HepG2 (cell line): Measurements from ENCODE around the gene PIEZO2. TPM values are rescaled to one million over a fixed set of nuclear protein-coding genes. Genes with fewer than 3 reads are reported as not detected.

Source experiments
- ATAC-seq: fragments of 200-7000 bp; cut with Tn5 transposase; 3 replicates; pipeline ENCODE4 v1.9.1; 2020; ENCODE audit warnings: mild to moderate bottlenecking, moderate library complexity
- BruUV-seq: library from RNA; stranded (reverse); fragments of 400-500 nt; replicated peaks from 2 replicates; lab custom pipeline; 2021; lab: Mats Ljungman, UMichigan
- CTCF ChIA-PET: fragments of 300-600 bp; formaldehyde crosslinking; extraction: SDS; loops from one replicate; lab custom pipeline; 2021; ENCODE audit warnings: low total read pairs, inconsistent platforms, low intra/inter-chr PET ratio; lab: Yijun Ruan, JAX
- POLR2A ChIA-PET: fragments of 350-600 bp; sonication (Branson Sonifier 250); formaldehyde crosslinking; loops from one replicate; lab custom pipeline; 2020; ENCODE audit warnings: antibody characterized with exemption, inconsistent platforms; lab: Yijun Ruan, JAX
- DNase-seq: peaks from one replicate; pipeline ENCODE4 v3.0.0-alpha.2; 2015; ENCODE audit warnings: low spot score
- FAIRE-seq: peaks from 3 replicates; lab custom pipeline; 2011; peaks lifted over from hg19 to GRCh38; lab: Jason Lieb, UNC
- H2AFZ ChIP-seq: one replicate; pipeline ENCODE4 v1.6.1; 2011; ENCODE audit warnings: low read length, inconsistent platforms
- H3K27ac ChIP-seq: fragments of 300-600 bp; 3 replicates; pipeline ENCODE4 v1.8.0; 2011; ENCODE audit warnings: mixed run types, mild to moderate bottlenecking, mixed read lengths, low read length, inconsistent platforms; ENCODE audit not compliant: insufficient read depth; ENCODE audit errors: extremely low read length
- H3K27me3 ChIP-seq, 2 experiments: fragments of 200-600 bp in 1 of 2; 2 replicates in 1 of 2; 3 replicates in 1 of 2; pipeline versions ENCODE4 v1.6.0 to v1.8.0; 2011; ENCODE audit warnings: low read length in 2 of 2, mild to moderate bottlenecking in 2 of 2, moderate library complexity in 2 of 2, inconsistent platforms in 1 of 2; ENCODE audit not compliant: insufficient read depth in 2 of 2, control insufficient read depth in 1 of 2
- H3K36me3 ChIP-seq, 2 experiments: fragments of 200-600 bp in 1 of 2; replicated peaks in 1 of 2; 2 replicates in 1 of 2; 3 replicates in 1 of 2; pipeline versions ENCODE4 v1.5.1 to v1.8.0; 2011; ENCODE audit warnings: low read length in 2 of 2, inconsistent platforms in 1 of 2; ENCODE audit not compliant: insufficient read depth in 2 of 2, control insufficient read depth in 1 of 2
- H3K4me1 ChIP-seq: 2 replicates; pipeline ENCODE4 v1.5.1; 2012; ENCODE audit warnings: low read length, inconsistent platforms; ENCODE audit not compliant: insufficient read depth
- H3K4me2 ChIP-seq: 2 replicates; pipeline ENCODE4 v1.6.0; 2011; ENCODE audit warnings: low read depth, low read length, inconsistent platforms
- H3K4me3 ChIP-seq, 3 experiments: fragments of 200-600 bp in 1 of 3; sonication (generic), shearing (Covaris generic) in 1 of 3; replicated peaks in 1 of 3; 2 replicates each; pipeline ENCODE4 v1.5.1; 2011 to 2016; ENCODE audit warnings: low read length in 3 of 3, inconsistent platforms in 2 of 3, low read depth in 2 of 3, mild to moderate bottlenecking in 2 of 3, control low read depth in 1 of 3, mixed read lengths in 1 of 3; ENCODE audit not compliant: insufficient read depth in 1 of 3
- H3K79me2 ChIP-seq: one replicate; pipeline ENCODE4 v1.6.1; 2011; ENCODE audit warnings: low read length, inconsistent platforms; ENCODE audit not compliant: insufficient read depth
- H3K9ac ChIP-seq: 2 replicates; pipeline ENCODE4 v1.6.0; 2011; ENCODE audit warnings: mild to moderate bottlenecking, low read depth, low read length, inconsistent platforms; ENCODE audit not compliant: insufficient read depth
- H3K9me3 ChIP-seq: 2 replicates; pipeline ENCODE4 v1.5.1; 2012; ENCODE audit warnings: mild to moderate bottlenecking, low read length
- H4K20me1 ChIP-seq: 2 replicates; pipeline ENCODE4 v1.6.0; 2011; ENCODE audit warnings: inconsistent platforms, mild to moderate bottlenecking, low read length, moderate library complexity; ENCODE audit not compliant: insufficient read depth
- ARID4A ChIP-seq: sonication (generic); formaldehyde crosslinking; IDR thresholded peaks from 2 replicates; pipeline ENCODE4 v1.5.0; 2020; ENCODE audit warnings: mild to moderate bottlenecking, missing genetic modification reagents, borderline replicate concordance
- HNF4G ChIP-seq, 2 experiments: sonication (generic) in 1 of 2; formaldehyde crosslinking in 1 of 2; IDR thresholded peaks; 2 replicates each; pipeline versions ENCODE4 v1.4.0 to v1.6.1; 2011 to 2020; ENCODE audit warnings: borderline replicate concordance in 2 of 2, low read depth in 2 of 2, mild to moderate bottlenecking in 2 of 2, low read length in 1 of 2, missing genetic modification reagents in 1 of 2, moderate library complexity in 1 of 2
- KLF12 ChIP-seq: sonication (generic); formaldehyde crosslinking; IDR thresholded peaks from 2 replicates; pipeline ENCODE4 v1.4.0; 2020; ENCODE audit warnings: missing genetic modification reagents, borderline replicate concordance
- NFYB ChIP-seq: sonication (generic); formaldehyde crosslinking; IDR thresholded peaks from 2 replicates; pipeline ENCODE4 v1.4.0; 2020; ENCODE audit warnings: missing genetic modification reagents
- PAWR ChIP-seq: sonication (generic); formaldehyde crosslinking; IDR thresholded peaks from 2 replicates; pipeline ENCODE4 v1.4.0; 2020; ENCODE audit warnings: missing genetic modification reagents, mild to moderate bottlenecking, borderline replicate concordance
- PHB2 ChIP-seq: fragments of 450-650 bp; IDR thresholded peaks from 2 replicates; pipeline ENCODE4 v1.6.1; 2018; ENCODE audit not compliant: partially characterized antibody
- SMAD3 ChIP-seq: sonication (generic); formaldehyde crosslinking; IDR thresholded peaks from 2 replicates; pipeline ENCODE4 v1.4.0; 2020; ENCODE audit warnings: missing genetic modification reagents
- XRCC5 ChIP-seq: fragments of 200-400 bp; formaldehyde crosslinking; optimal IDR thresholded peaks from 2 replicates; pipeline ENCODE3; 2017; ENCODE audit warnings: mild to moderate bottlenecking, low read length
- ZNF180 ChIP-seq: sonication (generic); formaldehyde crosslinking; IDR thresholded peaks from 2 replicates; pipeline ENCODE4 v1.4.0; 2020; ENCODE audit warnings: low read depth, missing genetic modification reagents, borderline replicate concordance
- ZNF614 ChIP-seq: IDR thresholded peaks from 2 replicates; pipeline ENCODE4 v1.6.1; 2018; ENCODE audit warnings: missing biosample characterization, missing genetic modification reagents, inconsistent platforms, borderline replicate concordance
- ZNF652 ChIP-seq: IDR thresholded peaks from 2 replicates; pipeline ENCODE4 v1.6.1; 2016; ENCODE audit warnings: low read depth, borderline replicate concordance
- ZNF768 ChIP-seq: sonication (generic); formaldehyde crosslinking; IDR thresholded peaks from 2 replicates; pipeline ENCODE4 v1.4.0; 2020; ENCODE audit warnings: missing genetic modification reagents
- ZNF775 ChIP-seq: sonication (generic); formaldehyde crosslinking; IDR thresholded peaks from 2 replicates; pipeline ENCODE4 v1.4.0; 2020; ENCODE audit warnings: missing genetic modification reagents, mild to moderate bottlenecking, moderate library complexity, borderline replicate concordance
- ZNF841 ChIP-seq: sonication (generic); formaldehyde crosslinking; IDR thresholded peaks from 2 replicates; pipeline ENCODE4 v1.8.1; 2023; ENCODE audit warnings: missing genetic modification reagents, borderline replicate concordance
- WGBS: methylation state at CpG from one replicate; pipeline ENCODE4 v1.1.6; 2017; ENCODE audit warnings: low lambda C conversion rate; 5-methylcytosine and 5-hydroxymethylcytosine counted together
- in situ Hi-C: cut with HindIII; loops from 2 replicates; pipeline ENCODE4 v1.10.0; 2017; ENCODE audit warnings: low pct_unique_long_range_greater_than_20kb; ENCODE audit not compliant: extremely low pct_ligation_motif_present
- intact Hi-C: fragments of 100-400 bp; cut with micrococcal nuclease; formaldehyde crosslinking; loops from one replicate; pipeline ENCODE4 v1.10.0; 2022; ENCODE audit not compliant: unreplicated experiment
- polyA plus RNA-seq, 8 experiments: library from polyadenylated mRNA; depleted of rRNA in 3 of 8; stranded (reverse) in 7 of 8; unstranded in 1 of 8; fragments of >200 nt; fragmentation: Illumina TruSeq in 4 of 8; extraction: Trizol in 4 of 8; gene quantifications; 2 replicates each; pipeline versions ENCODE4 v1.2.1 to v1.2.3, GENCODE V29; 2011 to 2016; ENCODE audit warnings: low read depth in 4 of 8, missing spikeins in 1 of 8, mixed read lengths in 1 of 8; ENCODE audit not compliant: insufficient read depth in 1 of 8
- total RNA-seq, 5 experiments: library from RNA; depleted of rRNA; stranded (reverse); fragments of >200 nt; fragmentation: Illumina TruSeq; extraction: Trizol; gene quantifications; 2 replicates each; pipeline ENCODE4 v1.2.3, GENCODE V29; 2016; ENCODE audit warnings: low read depth in 1 of 5
- TF ChIP-seq, protein P1 (sequence below): sonication (generic); formaldehyde crosslinking; IDR thresholded peaks from 2 replicates; pipeline ENCODE4 v1.4.0; 2020; ENCODE audit warnings: missing genetic modification reagents, borderline replicate concordance

The PIEZO2 gene
- total and polyA plus RNA-seq, 2 of the 13 experiments (the other 11 are each of a cell fraction or from before 2014, with no cell fraction given): 15.2 to 27.2 TPM

GRCh38 chr18:10686308-10686707 is 463.1 kb downstream of the PIEZO2 start (continued):
- TF ChIP-seq ARID4A (CRISPR knock-in tag) (no peak), PHB2 (no peak)

GRCh38 chr18:10685484-10685883 is 463.9 kb downstream of the PIEZO2 start:
- no peak overlapping the region for H2AFZ ChIP-seq
- 83% methylated on average over 10 of the region's 15 CpGs for WGBS
- H3K36me3 ChIP-seq: peaks cover 0 to 4% of the 10 kb centered on the region in 2 experiments; a peak in 1 of 5 replicates
- no peaks in the 10 kb centered on the region for H4K20me1 ChIP-seq
- no peaks in the 10 kb centered on the region for H3K27me3 ChIP-seq
- H3K9ac ChIP-seq: no peak overlapping the region
- H3K4me2 ChIP-seq: no peak overlapping the region
- in situ Hi-C loops: no loop called here
- BruUV-seq: no TSS peak
- H3K27ac ChIP-seq: no peak overlapping the region
- H3K79me2 ChIP-seq: no peaks in the 10 kb centered on the region
- CTCF ChIA-PET: no interaction called here
- no peak for ATAC-seq
- no peaks in the 10 kb centered on the region for H3K9me3 ChIP-seq
- no peak for DNase-seq
- FAIRE-seq: no peak
- no peak overlapping the region for H3K4me3 ChIP-seq
- POLR2A ChIA-PET: no interaction called here
- no peaks in the 10 kb centered on the region for H3K4me1 ChIP-seq
- intact Hi-C loops: no loop called here
- TF ChIP-seq ZNF180 (no peak), PAWR (CRISPR knock-in tag) (no peak), KLF12 (CRISPR knock-in tag) (no peak), ZNF614 (CRISPR knock-in tag) (no peak), NFYB (CRISPR knock-in tag) (no peak), SMAD3 (CRISPR knock-in tag) (no peak), HNF4G (IDR thresholded peaks at IDR 0.05; ENCODE audit: borderline replicate concordance, low read depth, low read length) (no peak), HNF4G (CRISPR knock-in tag; IDR thresholded peaks at IDR 0.05; ENCODE audit: borderline replicate concordance, low read depth) (no peak), ZNF841 (CRISPR knock-in tag) (no peak), ZNF652 (CRISPR knock-in tag) (no peak), ZNF768 (CRISPR knock-in tag) (no peak), XRCC5 (no peak), ZNF775 (CRISPR knock-in tag) (no peak)
- TF ChIP-seq, protein P1, sequence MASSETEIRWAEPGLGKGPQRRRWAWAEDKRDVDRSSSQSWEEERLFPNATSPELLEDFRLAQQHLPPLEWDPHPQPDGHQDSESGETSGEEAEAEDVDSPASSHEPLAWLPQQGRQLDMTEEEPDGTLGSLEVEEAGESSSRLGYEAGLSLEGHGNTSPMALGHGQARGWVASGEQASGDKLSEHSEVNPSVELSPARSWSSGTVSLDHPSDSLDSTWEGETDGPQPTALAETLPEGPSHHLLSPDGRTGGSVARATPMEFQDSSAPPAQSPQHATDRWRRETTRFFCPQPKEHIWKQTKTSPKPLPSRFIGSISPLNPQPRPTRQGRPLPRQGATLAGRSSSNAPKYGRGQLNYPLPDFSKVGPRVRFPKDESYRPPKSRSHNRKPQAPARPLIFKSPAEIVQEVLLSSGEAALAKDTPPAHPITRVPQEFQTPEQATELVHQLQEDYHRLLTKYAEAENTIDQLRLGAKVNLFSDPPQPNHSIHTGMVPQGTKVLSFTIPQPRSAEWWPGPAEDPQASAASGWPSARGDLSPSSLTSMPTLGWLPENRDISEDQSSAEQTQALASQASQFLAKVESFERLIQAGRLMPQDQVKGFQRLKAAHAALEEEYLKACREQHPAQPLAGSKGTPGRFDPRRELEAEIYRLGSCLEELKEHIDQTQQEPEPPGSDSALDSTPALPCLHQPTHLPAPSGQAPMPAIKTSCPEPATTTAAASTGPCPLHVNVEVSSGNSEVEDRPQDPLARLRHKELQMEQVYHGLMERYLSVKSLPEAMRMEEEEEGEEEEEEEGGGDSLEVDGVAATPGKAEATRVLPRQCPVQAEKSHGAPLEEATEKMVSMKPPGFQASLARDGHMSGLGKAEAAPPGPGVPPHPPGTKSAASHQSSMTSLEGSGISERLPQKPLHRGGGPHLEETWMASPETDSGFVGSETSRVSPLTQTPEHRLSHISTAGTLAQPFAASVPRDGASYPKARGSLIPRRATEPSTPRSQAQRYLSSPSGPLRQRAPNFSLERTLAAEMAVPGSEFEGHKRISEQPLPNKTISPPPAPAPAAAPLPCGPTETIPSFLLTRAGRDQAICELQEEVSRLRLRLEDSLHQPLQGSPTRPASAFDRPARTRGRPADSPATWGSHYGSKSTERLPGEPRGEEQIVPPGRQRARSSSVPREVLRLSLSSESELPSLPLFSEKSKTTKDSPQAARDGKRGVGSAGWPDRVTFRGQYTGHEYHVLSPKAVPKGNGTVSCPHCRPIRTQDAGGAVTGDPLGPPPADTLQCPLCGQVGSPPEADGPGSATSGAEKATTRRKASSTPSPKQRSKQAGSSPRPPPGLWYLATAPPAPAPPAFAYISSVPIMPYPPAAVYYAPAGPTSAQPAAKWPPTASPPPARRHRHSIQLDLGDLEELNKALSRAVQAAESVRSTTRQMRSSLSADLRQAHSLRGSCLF (CRISPR knock-in tag): no peak
